HepG2 (cell line): ENCODE measurements around the gene COMP. TPM values are rescaled to one million over a fixed set of nuclear protein-coding genes. Genes with fewer than 3 reads are reported as not detected.
A peak's percentile ranks its signal among the peaks of the same experiment; 100 is the strongest.

Source experiments
- ATAC-seq: fragments of 200-7000 bp; cut with Tn5 transposase; 3 replicates; pipeline ENCODE4 v1.9.1; 2020; ENCODE audit warnings: mild to moderate bottlenecking, moderate library complexity
- BruUV-seq: library from RNA; stranded (reverse); fragments of 400-500 nt; replicated peaks from 2 replicates; lab custom pipeline; 2021; lab: Mats Ljungman, UMichigan
- CTCF ChIA-PET: fragments of 300-600 bp; formaldehyde crosslinking; extraction: SDS; loops from one replicate; lab custom pipeline; 2021; ENCODE audit warnings: low total read pairs, inconsistent platforms, low intra/inter-chr PET ratio; lab: Yijun Ruan, JAX
- POLR2A ChIA-PET: fragments of 350-600 bp; sonication (Branson Sonifier 250); formaldehyde crosslinking; loops from one replicate; lab custom pipeline; 2020; ENCODE audit warnings: antibody characterized with exemption, inconsistent platforms; lab: Yijun Ruan, JAX
- DNase-seq: peaks from one replicate; pipeline ENCODE4 v3.0.0-alpha.2; 2015; ENCODE audit warnings: low spot score
- FAIRE-seq: peaks from 3 replicates; lab custom pipeline; 2011; peaks lifted over from hg19 to GRCh38; lab: Jason Lieb, UNC
- H2AFZ ChIP-seq: one replicate; pipeline ENCODE4 v1.6.1; 2011; ENCODE audit warnings: low read length, inconsistent platforms
- H3K27ac ChIP-seq: fragments of 300-600 bp; 3 replicates; pipeline ENCODE4 v1.8.0; 2011; ENCODE audit warnings: mixed run types, mild to moderate bottlenecking, mixed read lengths, low read length, inconsistent platforms; ENCODE audit not compliant: insufficient read depth; ENCODE audit errors: extremely low read length
- H3K27me3 ChIP-seq, 2 experiments: fragments of 200-600 bp in 1 of 2; 2 replicates in 1 of 2; 3 replicates in 1 of 2; pipeline versions ENCODE4 v1.6.0 to v1.8.0; 2011; ENCODE audit warnings: low read length in 2 of 2, mild to moderate bottlenecking in 2 of 2, moderate library complexity in 2 of 2, inconsistent platforms in 1 of 2; ENCODE audit not compliant: insufficient read depth in 2 of 2, control insufficient read depth in 1 of 2
- H3K36me3 ChIP-seq, 2 experiments: fragments of 200-600 bp in 1 of 2; replicated peaks in 1 of 2; 2 replicates in 1 of 2; 3 replicates in 1 of 2; pipeline versions ENCODE4 v1.5.1 to v1.8.0; 2011; ENCODE audit warnings: low read length in 2 of 2, inconsistent platforms in 1 of 2; ENCODE audit not compliant: insufficient read depth in 2 of 2, control insufficient read depth in 1 of 2
- H3K4me1 ChIP-seq: 2 replicates; pipeline ENCODE4 v1.5.1; 2012; ENCODE audit warnings: low read length, inconsistent platforms; ENCODE audit not compliant: insufficient read depth
- H3K4me2 ChIP-seq: 2 replicates; pipeline ENCODE4 v1.6.0; 2011; ENCODE audit warnings: low read depth, low read length, inconsistent platforms
- H3K4me3 ChIP-seq, 3 experiments: fragments of 200-600 bp in 1 of 3; sonication (generic), shearing (Covaris generic) in 1 of 3; replicated peaks in 1 of 3; 2 replicates each; pipeline ENCODE4 v1.5.1; 2011 to 2016; ENCODE audit warnings: low read length in 3 of 3, inconsistent platforms in 2 of 3, low read depth in 2 of 3, mild to moderate bottlenecking in 2 of 3, control low read depth in 1 of 3, mixed read lengths in 1 of 3; ENCODE audit not compliant: insufficient read depth in 1 of 3
- H3K79me2 ChIP-seq: one replicate; pipeline ENCODE4 v1.6.1; 2011; ENCODE audit warnings: low read length, inconsistent platforms; ENCODE audit not compliant: insufficient read depth
- H3K9ac ChIP-seq: 2 replicates; pipeline ENCODE4 v1.6.0; 2011; ENCODE audit warnings: mild to moderate bottlenecking, low read depth, low read length, inconsistent platforms; ENCODE audit not compliant: insufficient read depth
- H3K9me3 ChIP-seq: 2 replicates; pipeline ENCODE4 v1.5.1; 2012; ENCODE audit warnings: mild to moderate bottlenecking, low read length
- H4K20me1 ChIP-seq: 2 replicates; pipeline ENCODE4 v1.6.0; 2011; ENCODE audit warnings: inconsistent platforms, mild to moderate bottlenecking, low read length, moderate library complexity; ENCODE audit not compliant: insufficient read depth
- E2F2 ChIP-seq: sonication (generic); formaldehyde crosslinking; IDR thresholded peaks from 2 replicates; pipeline ENCODE4 v1.4.0; 2020; ENCODE audit warnings: missing genetic modification reagents, borderline replicate concordance
- FOXP1 ChIP-seq, 2 experiments: fragments of 450-650 bp in 1 of 2; IDR thresholded peaks; 2 replicates each; pipeline ENCODE4 v1.6.1; 2017 to 2018; ENCODE audit warnings: antibody characterized with exemption in 1 of 2
- HOXA3 ChIP-seq: sonication (generic); formaldehyde crosslinking; IDR thresholded peaks from 2 replicates; pipeline ENCODE4 v1.5.0; 2020; ENCODE audit warnings: missing genetic modification reagents
- IRF9 ChIP-seq: sonication (generic); formaldehyde crosslinking; IDR thresholded peaks from 2 replicates; pipeline ENCODE4 v1.8.0; 2022; ENCODE audit warnings: missing genetic modification reagents, mild to moderate bottlenecking, borderline replicate concordance
- MIER3 ChIP-seq: IDR thresholded peaks from 2 replicates; pipeline ENCODE4 v1.6.1; 2016; ENCODE audit warnings: missing compliant biosample characterization, borderline replicate concordance
- MIXL1 ChIP-seq: IDR thresholded peaks from 2 replicates; pipeline ENCODE4 v1.6.1; 2016
- RBFOX2 ChIP-seq: fragments of 200-400 bp; formaldehyde crosslinking; IDR thresholded peaks from 2 replicates; pipeline ENCODE4 v1.6.1; 2017; ENCODE audit warnings: low read depth, mild to moderate bottlenecking, low read length
- REXO4 ChIP-seq: sonication (generic); formaldehyde crosslinking; IDR thresholded peaks from 2 replicates; pipeline ENCODE4 v1.8.0; 2022; ENCODE audit warnings: missing genetic modification reagents, mild to moderate bottlenecking, borderline replicate concordance
- SIN3A ChIP-seq: IDR thresholded peaks from 2 replicates; pipeline ENCODE4 v1.6.1; 2011; ENCODE audit warnings: low read depth, mild to moderate bottlenecking, control low read depth, low read length, borderline replicate concordance
- SSRP1 ChIP-seq: IDR thresholded peaks from 2 replicates; pipeline ENCODE4 v1.6.1; 2016; ENCODE audit warnings: control low read depth
- TEAD3 ChIP-seq: optimal IDR thresholded peaks from 2 replicates; pipeline ENCODE3; 2016; ENCODE audit warnings: borderline replicate concordance
- ZMYM3 ChIP-seq: sonication (generic); formaldehyde crosslinking; IDR thresholded peaks from 2 replicates; pipeline ENCODE4 v1.5.1; 2020; ENCODE audit warnings: mild to moderate bottlenecking, missing genetic modification reagents
- ZNF512B ChIP-seq: sonication (generic); formaldehyde crosslinking; IDR thresholded peaks from 2 replicates; pipeline ENCODE4 v1.5.1; 2020; ENCODE audit warnings: missing genetic modification reagents, mild to moderate bottlenecking, borderline replicate concordance
- ZNF7 ChIP-seq: IDR thresholded peaks from 2 replicates; pipeline ENCODE4 v1.6.1; 2016; ENCODE audit warnings: missing biosample characterization, missing genetic modification reagents
- WGBS: methylation state at CpG from one replicate; pipeline ENCODE4 v1.1.6; 2017; ENCODE audit warnings: low lambda C conversion rate; 5-methylcytosine and 5-hydroxymethylcytosine counted together
- in situ Hi-C: cut with HindIII; loops from 2 replicates; pipeline ENCODE4 v1.10.0; 2017; ENCODE audit warnings: low pct_unique_long_range_greater_than_20kb; ENCODE audit not compliant: extremely low pct_ligation_motif_present
- intact Hi-C: fragments of 100-400 bp; cut with micrococcal nuclease; formaldehyde crosslinking; loops from one replicate; pipeline ENCODE4 v1.10.0; 2022; ENCODE audit not compliant: unreplicated experiment
- polyA plus RNA-seq, 8 experiments: library from polyadenylated mRNA; depleted of rRNA in 3 of 8; stranded (reverse) in 7 of 8; unstranded in 1 of 8; fragments of >200 nt; fragmentation: Illumina TruSeq in 4 of 8; extraction: Trizol in 4 of 8; gene quantifications; 2 replicates each; pipeline versions ENCODE4 v1.2.1 to v1.2.3, GENCODE V29; 2011 to 2016; ENCODE audit warnings: low read depth in 4 of 8, missing spikeins in 1 of 8, mixed read lengths in 1 of 8; ENCODE audit not compliant: insufficient read depth in 1 of 8
- total RNA-seq, 5 experiments: library from RNA; depleted of rRNA; stranded (reverse); fragments of >200 nt; fragmentation: Illumina TruSeq; extraction: Trizol; gene quantifications; 2 replicates each; pipeline ENCODE4 v1.2.3, GENCODE V29; 2016; ENCODE audit warnings: low read depth in 1 of 5
- TF ChIP-seq, protein P1 (sequence below): sonication (generic); formaldehyde crosslinking; IDR thresholded peaks from 2 replicates; pipeline ENCODE4 v1.4.0; 2020; ENCODE audit warnings: missing genetic modification reagents, borderline replicate concordance
- TF ChIP-seq, protein P2 (sequence below): sonication (generic); formaldehyde crosslinking; IDR thresholded peaks from 2 replicates; pipeline ENCODE4 v1.4.0; 2020; ENCODE audit warnings: mild to moderate bottlenecking, missing genetic modification reagents

Gene COMP
- total and polyA plus RNA-seq, 2 of the 13 experiments (the other 11 are each of a cell fraction or from before 2014, with no cell fraction given): 0.04 to 0.13 TPM

DNA sequence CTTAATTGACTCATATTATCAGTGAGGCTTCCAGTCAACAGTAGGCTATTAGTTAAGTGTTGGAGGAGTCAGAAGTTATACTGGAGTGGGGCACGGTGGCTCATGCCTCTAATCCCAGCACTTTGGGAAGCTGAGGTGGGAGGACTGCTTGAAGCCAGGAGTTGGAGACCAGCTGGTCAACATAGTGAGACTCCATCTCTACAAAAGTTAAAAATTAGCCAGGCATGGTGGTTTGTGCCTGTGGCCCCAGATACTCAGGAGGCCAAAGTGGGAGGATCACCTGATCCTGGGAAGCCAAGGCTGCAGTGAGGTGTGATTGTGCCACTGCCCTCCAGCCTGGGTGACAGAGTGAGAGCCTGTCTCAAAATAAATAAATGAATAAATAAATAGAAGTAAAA is 53.2 kb downstream of the COMP start:
- no TSS peak for BruUV-seq
- H3K36me3 ChIP-seq: no peaks in the 10 kb centered on the region
- peaks cover 15% of the 10 kb centered on the region for H3K79me2 ChIP-seq
- intact Hi-C loops (loop anchor here (10.0 kb wide), 1 partner anchor 53 kb away; the partner anchor contains the start of gene CRTC1), in situ Hi-C loops (no loop called here)
- no peaks in the 10 kb centered on the region for H3K27me3 ChIP-seq
- H3K9ac ChIP-seq: no peak overlapping the region
- FAIRE-seq (peak; percentile 95), DNase-seq (peak; percentile 88), ATAC-seq (peak; percentile 68)
- WGBS: 0% methylated on average over 1 of the region's 1 CpG
- ChIA-PET POLR2A (interaction anchor here (0.8 to 1.2 kb wide), 2 partner anchors 24 to 103 kb away, joined by 3 read pairs; no protein-coding TSS in a partner anchor), CTCF (no interaction called here)
- H4K20me1 ChIP-seq: no peaks in the 10 kb centered on the region
- peak overlapping the region in 1 of 3 experiments; percentile 36; a peak in 1 of 6 replicates for H3K4me3 ChIP-seq
- no peaks in the 10 kb centered on the region for H3K9me3 ChIP-seq
- peak overlapping the region; percentile 65 for H3K27ac ChIP-seq
- H3K4me2 ChIP-seq: peak overlapping the region; percentile 59
- no peak overlapping the region for H2AFZ ChIP-seq
- peaks cover 83% of the 10 kb centered on the region for H3K4me1 ChIP-seq
- TF ChIP-seq TEAD3 (CRISPR knock-in tag): peak; percentile 20
- no peak for TF ChIP-seq SIN3A
- no peak for TF ChIP-seq ZNF512B (CRISPR knock-in tag)
- no peak for TF ChIP-seq SSRP1 (CRISPR knock-in tag)
- no peak for TF ChIP-seq FOXP1 (IDR thresholded peaks at IDR 0.05)
- 0 out of 2 replicates have a peak, but pooled peaks have one; percentile 42 for TF ChIP-seq FOXP1 (CRISPR knock-in tag; IDR thresholded peaks at IDR 0.05)
- TF ChIP-seq, protein P1, sequence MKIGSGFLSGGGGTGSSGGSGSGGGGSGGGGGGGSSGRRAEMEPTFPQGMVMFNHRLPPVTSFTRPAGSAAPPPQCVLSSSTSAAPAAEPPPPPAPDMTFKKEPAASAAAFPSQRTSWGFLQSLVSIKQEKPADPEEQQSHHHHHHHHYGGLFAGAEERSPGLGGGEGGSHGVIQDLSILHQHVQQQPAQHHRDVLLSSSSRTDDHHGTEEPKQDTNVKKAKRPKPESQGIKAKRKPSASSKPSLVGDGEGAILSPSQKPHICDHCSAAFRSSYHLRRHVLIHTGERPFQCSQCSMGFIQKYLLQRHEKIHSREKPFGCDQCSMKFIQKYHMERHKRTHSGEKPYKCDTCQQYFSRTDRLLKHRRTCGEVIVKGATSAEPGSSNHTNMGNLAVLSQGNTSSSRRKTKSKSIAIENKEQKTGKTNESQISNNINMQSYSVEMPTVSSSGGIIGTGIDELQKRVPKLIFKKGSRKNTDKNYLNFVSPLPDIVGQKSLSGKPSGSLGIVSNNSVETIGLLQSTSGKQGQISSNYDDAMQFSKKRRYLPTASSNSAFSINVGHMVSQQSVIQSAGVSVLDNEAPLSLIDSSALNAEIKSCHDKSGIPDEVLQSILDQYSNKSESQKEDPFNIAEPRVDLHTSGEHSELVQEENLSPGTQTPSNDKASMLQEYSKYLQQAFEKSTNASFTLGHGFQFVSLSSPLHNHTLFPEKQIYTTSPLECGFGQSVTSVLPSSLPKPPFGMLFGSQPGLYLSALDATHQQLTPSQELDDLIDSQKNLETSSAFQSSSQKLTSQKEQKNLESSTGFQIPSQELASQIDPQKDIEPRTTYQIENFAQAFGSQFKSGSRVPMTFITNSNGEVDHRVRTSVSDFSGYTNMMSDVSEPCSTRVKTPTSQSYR: peak; percentile 27; the same call in 1 of the 2 replicates
- TF ChIP-seq HOXA3 (CRISPR knock-in tag): peak; percentile 29; the same call in 1 of the 2 replicates
- peak; percentile 70 for TF ChIP-seq ZMYM3 (CRISPR knock-in tag)
- TF ChIP-seq, protein P2, sequence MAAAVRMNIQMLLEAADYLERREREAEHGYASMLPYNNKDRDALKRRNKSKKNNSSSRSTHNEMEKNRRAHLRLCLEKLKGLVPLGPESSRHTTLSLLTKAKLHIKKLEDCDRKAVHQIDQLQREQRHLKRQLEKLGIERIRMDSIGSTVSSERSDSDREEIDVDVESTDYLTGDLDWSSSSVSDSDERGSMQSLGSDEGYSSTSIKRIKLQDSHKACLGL (CRISPR knock-in tag): no peak
- TF ChIP-seq RBFOX2: no peak
- TF ChIP-seq MIER3 (CRISPR knock-in tag): peak; percentile 16; the same call in 1 of the 2 replicates
- 0 out of 2 replicates have a peak, but pooled peaks have one; percentile 13 for TF ChIP-seq MIXL1 (CRISPR knock-in tag)
- no peak for TF ChIP-seq ZNF7 (CRISPR knock-in tag)
- no peak for TF ChIP-seq E2F2
- no peak for TF ChIP-seq REXO4 (CRISPR knock-in tag)
- 0 out of 2 replicates have a peak, but pooled peaks have one; percentile 13 for TF ChIP-seq IRF9 (CRISPR knock-in tag)
